ENCODE measurements around the gene NTHL1. TPM values are rescaled to one million over a fixed set of nuclear protein-coding genes. Genes with fewer than 3 reads are reported as not detected.

Gene NTHL1
- total and polyA plus RNA-seq, 9 donors: 1.9 to 38.1 (median 23.9) TPM

DNA sequence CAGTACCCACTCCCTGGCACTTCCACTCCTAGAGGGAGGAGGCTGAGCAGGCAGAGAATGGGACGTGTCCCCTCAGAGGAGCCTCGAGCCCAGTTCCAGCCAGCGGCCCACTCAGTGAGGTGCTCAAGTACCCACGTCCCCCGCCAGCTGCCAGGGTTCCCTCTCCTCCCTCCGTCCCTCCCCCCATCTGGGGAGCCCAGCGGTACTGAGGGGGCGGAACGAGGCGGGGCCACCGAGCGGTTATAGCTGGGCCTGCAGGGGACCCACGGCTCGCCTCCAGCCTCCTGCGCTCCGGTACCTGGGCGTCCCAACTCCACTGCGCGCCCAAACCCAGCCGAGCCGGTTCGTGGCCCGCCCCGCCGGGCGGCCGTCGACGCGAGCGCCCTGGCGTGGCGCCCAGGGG, 28.1 kb downstream of the NTHL1 start, which contains the start of gene NPW:
TSS of gene NPW (plus strand) at position 268 of the 403 bp plus-strand sequence.
- 3 to 6% (median 4%) methylated on average over 24 to 33 of the region's 33 CpGs for WGBS, 3 donors
- TF ChIP-seq EP300 (IDR thresholded peaks at IDR 0.05): no peak
- no peak for TF ChIP-seq POLR2A (IDR thresholded peaks at IDR 0.05)
- no peak for TF ChIP-seq CTCF (IDR thresholded peaks at IDR 0.05)
- H3K4me3 ChIP-seq: no peak within 1 kb of the TSS

GRCh38 chr16:2016407-2016922, 31.2 kb downstream of the NTHL1 start:
- TF ChIP-seq EP300 (IDR thresholded peaks at IDR 0.05) (no peak), POLR2A (IDR thresholded peaks at IDR 0.05) (no peak), CTCF (IDR thresholded peaks at IDR 0.05) (no peak)
- Histone ChIP-seq H3K4me3 (no peak overlapping the region), H3K4me1 (ENCODE audit: insufficient read depth) (peaks cover 5% of the 10 kb centered on the region), H3K9me3 (no peaks in the 10 kb centered on the region), H3K27me3 (no peaks in the 10 kb centered on the region), H3K27ac (no peak overlapping the region), H3K36me3 (no peaks in the 10 kb centered on the region)
- intact Hi-C loops (cut with DNase I): loop anchor here in 1 of 4 donors (5.0 kb wide), 1 partner anchor 126 kb away; no protein-coding TSS in a partner anchor
- 22 to 26% (median 23%) methylated on average over 12 to 13 of the region's 13 CpGs for WGBS, 3 donors
- peak in 2 of 5 donors; percentile 21 to 39 for DNase-seq

More for the DNA sequence above, 28.1 kb downstream of the NTHL1 start, which contains the start of gene NPW:
- H3K27me3 ChIP-seq: no peaks in the 10 kb centered on the region
- no peaks in the 10 kb centered on the region for H3K9me3 ChIP-seq
- no peak within 1 kb of the TSS for H3K27ac ChIP-seq
- no peaks in the 10 kb centered on the region for H3K36me3 ChIP-seq
- DNase-seq: peak in 2 of 5 donors; percentile 38 to 42
- intact Hi-C loops (cut with DNase I): loop anchor here in 1 of 4 donors (5.0 kb wide), 1 partner anchor 123 kb away; no protein-coding TSS in a partner anchor
- peaks cover 11% of the 10 kb centered on the region for H3K4me1 ChIP-seq (ENCODE audit: insufficient read depth)

DNA sequence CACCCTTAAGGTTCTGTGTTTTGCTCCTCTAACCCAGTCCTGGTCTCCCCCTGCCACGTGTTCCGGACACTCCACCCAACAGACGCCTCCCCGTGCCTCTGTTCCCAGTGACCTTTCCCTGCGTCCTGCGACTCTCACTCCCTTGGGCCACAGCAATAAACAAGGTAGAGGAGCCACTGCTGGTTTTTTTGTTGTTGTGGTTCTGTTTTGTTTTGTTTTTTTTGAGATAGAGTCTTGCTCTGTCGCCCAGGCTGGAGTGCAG, 31.8 kb downstream of the NTHL1 start:
- no peak for TF ChIP-seq POLR2A (IDR thresholded peaks at IDR 0.05)
- TF ChIP-seq EP300 (IDR thresholded peaks at IDR 0.05): no peak
- no peak for TF ChIP-seq CTCF (IDR thresholded peaks at IDR 0.05)
- 73 to 86% (median 74%) methylated on average over 7 of the region's 7 CpGs for WGBS, 3 donors
- intact Hi-C loops (cut with DNase I): loop anchor here in 1 of 4 donors (5.0 kb wide), 1 partner anchor 126 kb away; no protein-coding TSS in a partner anchor
- Histone ChIP-seq H3K9me3 (no peaks in the 10 kb centered on the region), H3K36me3 (no peaks in the 10 kb centered on the region), H3K4me3 (no peak overlapping the region), H3K4me1 (ENCODE audit: insufficient read depth) (peaks cover 5% of the 10 kb centered on the region), H3K27me3 (no peaks in the 10 kb centered on the region), H3K27ac (no peak overlapping the region)
- no peak for DNase-seq

GRCh38 chr16:2015117-2015946, 32.3 kb downstream of the NTHL1 start:
- Histone ChIP-seq H3K9me3 (no peaks in the 10 kb centered on the region), H3K36me3 (no peaks in the 10 kb centered on the region), H3K27ac (no peak overlapping the region), H3K4me3 (no peak overlapping the region), H3K4me1 (ENCODE audit: insufficient read depth) (peaks cover 6% of the 10 kb centered on the region), H3K27me3 (no peaks in the 10 kb centered on the region)
- TF ChIP-seq CTCF (IDR thresholded peaks at IDR 0.05): no peak
- TF ChIP-seq EP300 (IDR thresholded peaks at IDR 0.05): no peak
- no peak for TF ChIP-seq POLR2A (IDR thresholded peaks at IDR 0.05)
- intact Hi-C loops (cut with DNase I): loop anchor here in 1 of 4 donors (5.0 kb wide), 1 partner anchor 127 kb away; no protein-coding TSS in a partner anchor
- no peak for DNase-seq
- 89 to 91% (median 90%) methylated on average over 24 of the region's 24 CpGs for WGBS, 3 donors

Measured in ovary (tissue), 9 donors.